GM19395 (cell line): Measurements from ENCODE around the gene TAF1.
"Not testable (repeated sequence)": the region's sequence is repeated elsewhere in the genome, so short reads cannot be mapped to it uniquely, and the experiment has no call there.

ENCODE experiments used
- ATAC-seq: cut with Tn5 transposase; IDR thresholded peaks from one replicate; pipeline ENCODE4 v1.9.1; 2021; ENCODE audit warnings: mild to moderate bottlenecking, moderate library complexity; ENCODE audit not compliant: unreplicated experiment

TAF1 gene

DNA sequence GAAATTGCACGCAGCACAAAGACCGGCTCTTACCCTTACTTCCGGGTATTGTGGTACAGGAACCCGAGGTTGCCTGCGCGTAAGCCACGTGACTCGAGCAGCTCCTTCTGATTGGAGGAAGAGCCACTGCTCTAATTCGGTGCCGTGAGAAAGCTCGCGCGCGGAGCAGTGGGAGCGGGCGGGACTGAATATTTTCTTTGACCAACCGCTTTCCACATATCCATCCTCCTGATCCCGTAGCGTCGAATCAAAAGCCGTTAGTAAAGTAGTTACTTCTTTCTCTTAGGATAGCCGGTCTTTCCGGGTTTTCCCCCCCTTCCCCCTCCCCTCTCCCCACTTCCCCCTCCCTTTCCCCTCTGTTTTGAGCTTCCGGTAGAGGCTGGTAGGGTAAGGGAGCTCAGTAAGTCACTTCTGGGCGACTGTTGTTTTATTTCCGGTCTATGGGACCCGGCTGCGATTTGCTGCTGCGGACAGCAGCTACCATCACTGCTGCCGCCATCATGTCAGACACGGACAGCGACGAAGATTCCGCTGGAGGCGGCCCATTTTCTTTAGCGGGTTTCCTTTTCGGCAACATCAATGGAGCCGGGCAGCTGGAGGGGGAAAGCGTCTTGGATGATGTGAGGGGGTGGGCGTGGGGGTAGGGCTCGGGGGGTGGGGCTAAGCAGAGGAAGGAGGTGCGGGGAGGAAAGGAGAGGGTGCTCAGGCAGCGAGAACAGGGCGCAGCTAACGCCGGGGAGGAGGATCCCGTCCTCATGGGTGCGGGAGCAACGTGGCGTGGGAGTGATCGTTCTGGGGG is at the start of gene TAF1:
TAF1 (plus strand) TSS at position 483 of the 799 bp plus-strand sequence; CDS start at position 501, 18 bp downstream.
- peak; percentile 92 for ATAC-seq

DNA sequence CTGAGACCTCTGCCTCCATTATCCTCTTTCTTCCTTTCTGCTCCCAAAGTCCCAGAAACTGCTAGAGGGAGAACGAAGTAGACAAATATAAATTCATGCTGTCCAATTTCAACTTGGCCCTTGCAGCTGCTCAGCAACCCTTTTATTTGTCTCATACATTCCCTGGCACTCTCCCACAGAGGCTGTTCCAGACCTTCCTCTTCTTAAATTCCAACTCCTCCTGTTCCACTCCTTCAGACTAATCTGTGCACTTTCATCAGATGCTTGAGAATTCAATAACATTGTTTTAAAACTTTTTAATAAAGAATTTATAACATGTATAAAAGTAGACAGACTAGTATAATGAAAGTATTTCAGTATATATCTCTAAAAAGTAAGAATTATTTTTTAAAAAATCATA is 49.2 kb upstream of the TAF1 start:
- ATAC-seq: not testable (repeated sequence)

DNA sequence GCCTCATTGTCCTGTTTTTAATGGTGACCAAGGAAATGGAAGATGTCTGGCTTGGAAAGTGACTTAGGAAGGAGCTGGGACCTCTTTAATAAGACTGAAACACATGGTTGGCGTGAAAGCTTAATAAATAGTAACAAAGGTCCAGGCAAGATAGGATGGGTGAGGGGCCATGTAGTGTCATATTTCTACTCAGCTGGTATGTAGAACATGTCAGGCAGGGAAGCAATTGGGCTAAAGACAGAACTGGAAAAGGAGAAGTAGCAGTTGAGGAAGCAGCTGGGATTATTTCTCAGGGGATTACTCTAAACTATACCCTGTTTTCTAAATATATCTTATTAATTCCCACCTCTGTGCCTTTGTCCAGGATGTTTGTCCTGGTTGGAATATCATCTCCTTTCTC is 46.0 kb upstream of the TAF1 start:
- ATAC-seq: no peak

DNA sequence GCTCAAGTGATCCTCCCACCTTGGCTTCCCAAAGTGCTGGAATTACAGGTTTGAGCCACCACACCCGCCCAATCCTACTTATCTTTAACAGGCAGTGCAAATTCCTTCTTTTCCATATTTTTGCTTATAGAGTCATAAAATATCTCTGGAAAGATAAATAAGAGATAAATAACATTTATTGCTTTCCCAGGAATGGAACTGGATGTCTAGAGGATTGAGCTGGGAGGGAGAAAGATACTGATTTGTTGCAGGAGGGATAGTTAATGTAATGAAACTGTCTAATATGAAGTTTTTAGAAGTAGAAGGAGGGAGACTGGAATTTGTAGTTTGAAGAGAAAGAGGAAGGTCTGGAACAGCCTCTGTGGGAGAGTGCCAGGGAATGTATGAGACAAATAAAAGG is 44.4 kb upstream of the TAF1 start:
- ATAC-seq: no peak

GRCh38 chrX:71324452-71324851 is 41.7 kb upstream of the TAF1 start:
- ATAC-seq: not testable (repeated sequence)

DNA sequence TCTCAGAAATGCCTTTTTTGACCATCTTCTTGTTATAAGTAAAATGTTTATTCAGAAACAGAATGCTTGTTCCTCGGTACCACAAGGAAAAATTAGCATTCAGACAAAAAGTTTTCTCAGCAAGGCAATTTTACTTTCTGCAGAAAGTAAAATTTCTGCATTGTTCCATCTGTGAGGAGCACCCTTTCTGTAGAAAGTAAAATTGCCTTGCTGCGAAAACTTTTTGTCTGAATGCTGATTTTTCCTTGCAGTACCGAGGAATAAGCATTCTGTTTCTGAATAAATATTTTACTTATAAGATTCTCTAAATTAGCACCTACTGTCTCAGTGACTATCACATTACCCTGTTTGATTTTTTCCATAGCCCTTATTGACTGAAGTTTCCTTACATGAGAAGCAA is 39.8 kb upstream of the TAF1 start:
- ATAC-seq: no peak

DNA sequence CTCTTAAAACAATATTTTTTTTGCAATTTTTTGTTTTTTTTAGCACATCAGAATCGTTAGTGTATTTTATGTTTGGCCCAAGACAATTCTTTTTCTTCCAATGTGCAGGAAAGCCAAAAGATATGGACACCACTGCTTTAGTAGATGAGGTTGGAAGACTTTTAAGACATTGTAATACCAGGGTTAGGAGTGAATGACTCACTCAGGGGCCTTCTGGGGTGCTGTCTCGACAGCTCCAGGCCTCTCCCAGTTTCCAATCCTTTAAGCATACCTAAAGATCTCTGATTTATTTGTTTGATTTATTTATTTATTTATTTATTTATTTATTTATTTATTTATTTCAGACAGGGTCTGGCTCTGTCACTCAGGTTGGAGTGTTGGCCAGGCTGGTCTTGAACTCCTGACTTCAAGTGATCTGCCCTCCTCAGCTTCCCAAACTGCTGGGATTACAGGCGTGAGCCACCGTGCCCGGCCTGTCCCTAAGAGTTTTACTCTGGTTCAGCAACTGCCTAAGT is 16.9 kb upstream of the TAF1 start:
- not testable (repeated sequence) for ATAC-seq

- ATAC-seq: not testable (repeated sequence)
Measured at GRCh38 chrX:71349867-71350266, 16.3 kb upstream of the TAF1 start.

DNA sequence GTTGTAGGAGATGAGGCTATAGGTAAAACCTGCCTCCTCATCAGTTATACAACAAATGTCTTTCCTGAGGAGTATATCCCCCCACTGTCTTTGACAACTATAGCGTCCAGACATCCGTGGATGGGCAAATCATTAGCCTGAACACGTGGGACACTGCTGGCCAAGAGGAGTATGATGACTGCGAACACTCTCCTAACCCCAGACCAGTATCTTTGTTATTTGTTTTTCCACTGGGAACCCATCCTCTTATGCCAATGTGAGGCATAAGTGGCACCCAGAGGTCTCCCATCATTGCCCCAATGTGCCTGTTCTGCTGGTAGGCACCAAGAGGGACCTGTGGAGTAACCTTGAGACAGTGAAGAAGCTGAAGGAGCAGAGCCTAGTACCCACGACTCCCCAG is 13.7 kb upstream of the TAF1 start:
- ATAC-seq: not testable (repeated sequence)

DNA sequence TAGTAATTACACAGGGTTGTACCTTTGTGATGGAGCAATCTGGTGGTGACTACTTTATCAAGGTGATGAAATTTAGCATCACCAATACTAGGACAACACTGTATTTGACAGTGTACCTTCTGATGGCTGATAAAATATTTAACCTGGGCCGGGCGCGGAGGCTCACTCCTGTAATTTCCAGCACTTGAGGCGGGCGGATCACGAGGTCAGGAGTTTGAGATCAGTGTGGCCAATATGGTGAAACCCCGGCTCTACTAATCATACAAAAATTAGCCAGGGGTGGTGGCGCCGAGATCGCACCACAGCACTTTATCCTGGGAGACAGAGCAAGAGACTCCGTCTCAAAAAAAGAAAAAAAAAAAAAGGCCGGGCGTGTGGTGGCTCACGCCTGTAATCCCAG is 1.9 kb upstream of the TAF1 start:
- ATAC-seq: no peak

GRCh38 chrX:71365356-71365874 is 742 bp upstream of the TAF1 start:
- peak; percentile 2 for ATAC-seq

- peak; percentile 5 for ATAC-seq
Measured at GRCh38 chrX:71366674-71367256, 608 bp downstream of the TAF1 start.

- ATAC-seq: no peak
Measured at GRCh38 chrX:71367396-71367795, 1.2 kb downstream of the TAF1 start.

GRCh38 chrX:71372388-71372787 is 6.2 kb downstream of the TAF1 start:
- ATAC-seq: no peak

GRCh38 chrX:71378732-71379131 is 12.6 kb downstream of the TAF1 start:
- ATAC-seq: no peak

- not testable (repeated sequence) for ATAC-seq
Measured at GRCh38 chrX:71391725-71392124, 25.6 kb downstream of the TAF1 start.

GRCh38 chrX:71393919-71394318 is 27.8 kb downstream of the TAF1 start:
- no peak for ATAC-seq

GRCh38 chrX:71396576-71396975 is 30.4 kb downstream of the TAF1 start:
- no peak for ATAC-seq

- no peak for ATAC-seq
Measured at GRCh38 chrX:71400710-71401109, 34.6 kb downstream of the TAF1 start.

GRCh38 chrX:71416260-71416659 is 50.1 kb downstream of the TAF1 start:
- ATAC-seq: not testable (repeated sequence)

- ATAC-seq: no peak
Measured at GRCh38 chrX:71420686-71421085, 54.5 kb downstream of the TAF1 start.

- ATAC-seq: no peak
Measured at GRCh38 chrX:71432733-71433132, 66.6 kb downstream of the TAF1 start.
